Heart left ventricle (tissue), 13 donors: ENCODE data around the gene RCAN3.

Source experiments
- POLR2A ChIP-seq, 2 donors: fragments of 450-650 bp; IDR thresholded peaks; one replicate each; pipeline ENCODE4 v1.6.1; 2017; ENCODE audit warnings: antibody characterized with exemption in 2 of 2, mild to moderate bottlenecking in 2 of 2, moderate library complexity in 2 of 2
- TF ChIP-seq, protein P1 (sequence below), 12 donors: fragments of 200-600 bp; sonication (generic) in 4 of 12; IDR thresholded peaks; one replicate each; pipeline versions ENCODE4 v1.5.0 to v1.8.0; 2018 to 2022; ENCODE audit warnings: antibody characterized with exemption in 12 of 12, mild to moderate bottlenecking in 5 of 12
- donor health status: ischemic (EF 13 %, LVEDD 7.1; RV severe dilation, severe dysfunction).
- donor health status: DM: no; HTN: yes; CAD: no.
- donor health status: DM: no; HTN: no; CAD: no.
- donor health status: ischemic (EF 25% LVEDD 6.9; RV normal size, moderate dysfunction).
- donor health status: ischemic (EF 25% LVEDD 5.7; RV mildly dilated, moderate dysfunction).
- donor health status: ischemic (EF 35%, LVEDD 5.7; RV mildly dilated, moderate dysfunction).
- donor health status: nonischemic (EF 11% LVEDD 7.7; RV severe dilation, severe dysfunction).
- donor health status: DM: yes; HTN: yes; CAD: no.
- donor health status: PGD.
- donor health status: ischemic (EF 29% LVEDD 5.4; RV normal size, mild dysfunction).
- donor health status: nonischemic (EF 23%, LVEDD 6.1; RV moderate dilation, normal function).

DNA sequence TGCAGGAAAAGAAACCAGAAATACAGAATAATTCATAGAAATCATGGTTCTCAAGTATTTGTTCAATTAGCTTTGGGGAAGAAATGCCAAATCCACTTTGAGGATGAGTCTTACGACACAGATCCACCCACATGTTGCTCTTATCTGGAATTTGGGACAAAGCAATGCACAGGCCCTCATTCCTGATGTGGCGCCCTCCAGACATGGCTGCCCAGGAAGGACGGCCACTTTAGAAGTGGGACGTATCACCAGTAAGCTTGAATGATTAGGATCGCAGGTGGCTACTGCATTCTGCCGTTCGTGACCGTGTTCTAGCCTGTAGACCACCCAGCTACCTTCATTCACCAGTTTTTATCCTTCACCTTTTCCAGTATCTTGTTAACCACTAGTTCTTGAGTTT lies 33.1 kb downstream of the RCAN3 start:
- TF ChIP-seq, protein P1, sequence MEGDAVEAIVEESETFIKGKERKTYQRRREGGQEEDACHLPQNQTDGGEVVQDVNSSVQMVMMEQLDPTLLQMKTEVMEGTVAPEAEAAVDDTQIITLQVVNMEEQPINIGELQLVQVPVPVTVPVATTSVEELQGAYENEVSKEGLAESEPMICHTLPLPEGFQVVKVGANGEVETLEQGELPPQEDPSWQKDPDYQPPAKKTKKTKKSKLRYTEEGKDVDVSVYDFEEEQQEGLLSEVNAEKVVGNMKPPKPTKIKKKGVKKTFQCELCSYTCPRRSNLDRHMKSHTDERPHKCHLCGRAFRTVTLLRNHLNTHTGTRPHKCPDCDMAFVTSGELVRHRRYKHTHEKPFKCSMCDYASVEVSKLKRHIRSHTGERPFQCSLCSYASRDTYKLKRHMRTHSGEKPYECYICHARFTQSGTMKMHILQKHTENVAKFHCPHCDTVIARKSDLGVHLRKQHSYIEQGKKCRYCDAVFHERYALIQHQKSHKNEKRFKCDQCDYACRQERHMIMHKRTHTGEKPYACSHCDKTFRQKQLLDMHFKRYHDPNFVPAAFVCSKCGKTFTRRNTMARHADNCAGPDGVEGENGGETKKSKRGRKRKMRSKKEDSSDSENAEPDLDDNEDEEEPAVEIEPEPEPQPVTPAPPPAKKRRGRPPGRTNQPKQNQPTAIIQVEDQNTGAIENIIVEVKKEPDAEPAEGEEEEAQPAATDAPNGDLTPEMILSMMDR (IDR thresholded peaks at IDR 0.05) = no peak
- no peak for TF ChIP-seq POLR2A (IDR thresholded peaks at IDR 0.05)
